Panc1 (cell line): ENCODE data around the gene SLC11A1.

Source experiments
- POLR2AphosphoS5 ChIP-seq: IDR thresholded peaks from 2 replicates; pipeline ENCODE4 v1.6.1; 2012; ENCODE audit warnings: mild to moderate bottlenecking, low read depth, low read length, moderate library complexity
- REST ChIP-seq, 2 experiments: IDR thresholded peaks; 2 replicates each; pipeline ENCODE4 v1.6.1; 2011 to 2012; ENCODE audit warnings: low read depth in 2 of 2, control low read depth in 1 of 2, low read length in 1 of 2, mild to moderate bottlenecking in 1 of 2, moderate library complexity in 1 of 2; ENCODE audit not compliant: insufficient read depth in 1 of 2
- TF ChIP-seq, protein P1 (sequence below): fragments of 450-650 bp; IDR thresholded peaks from 2 replicates; pipeline ENCODE4 v1.5.1; 2017; ENCODE audit warnings: mild to moderate bottlenecking

DNA sequence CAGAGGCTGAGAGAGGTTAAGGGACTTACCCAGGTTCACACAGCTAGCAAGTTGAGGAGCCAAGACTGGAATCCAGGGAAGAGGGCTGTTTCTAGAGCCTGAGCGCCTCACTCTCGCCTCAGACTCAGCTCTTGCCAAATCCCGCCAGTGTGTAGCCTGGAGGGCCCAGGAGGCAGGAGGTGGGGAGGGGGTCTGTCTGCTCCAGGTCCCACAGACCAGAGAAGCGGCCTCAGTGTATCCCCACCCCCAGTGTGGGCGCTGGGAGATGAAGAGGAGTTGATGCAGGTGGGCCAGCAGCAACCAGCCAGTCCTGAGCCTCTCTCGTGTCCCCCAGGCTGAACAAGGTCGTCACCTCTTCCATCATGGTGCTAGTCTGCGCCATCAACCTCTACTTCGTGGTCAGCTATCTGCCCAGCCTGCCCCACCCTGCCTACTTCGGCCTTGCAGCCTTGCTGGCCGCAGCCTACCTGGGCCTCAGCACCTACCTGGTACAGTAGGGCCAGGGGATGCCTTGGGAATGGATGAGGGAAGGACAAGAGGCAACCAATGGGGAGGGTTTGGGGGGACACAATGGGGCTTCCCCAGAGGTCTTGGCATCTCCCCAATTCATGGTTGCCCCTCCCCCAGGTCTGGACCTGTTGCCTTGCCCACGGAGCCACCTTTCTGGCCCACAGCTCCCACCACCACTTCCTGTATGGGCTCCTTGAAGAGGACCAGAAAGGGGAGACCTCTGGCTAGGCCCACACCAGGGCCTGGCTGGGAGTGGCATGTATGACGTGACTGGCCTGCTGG lies 12.4 kb downstream of the SLC11A1 start:
- TF ChIP-seq, protein P1, sequence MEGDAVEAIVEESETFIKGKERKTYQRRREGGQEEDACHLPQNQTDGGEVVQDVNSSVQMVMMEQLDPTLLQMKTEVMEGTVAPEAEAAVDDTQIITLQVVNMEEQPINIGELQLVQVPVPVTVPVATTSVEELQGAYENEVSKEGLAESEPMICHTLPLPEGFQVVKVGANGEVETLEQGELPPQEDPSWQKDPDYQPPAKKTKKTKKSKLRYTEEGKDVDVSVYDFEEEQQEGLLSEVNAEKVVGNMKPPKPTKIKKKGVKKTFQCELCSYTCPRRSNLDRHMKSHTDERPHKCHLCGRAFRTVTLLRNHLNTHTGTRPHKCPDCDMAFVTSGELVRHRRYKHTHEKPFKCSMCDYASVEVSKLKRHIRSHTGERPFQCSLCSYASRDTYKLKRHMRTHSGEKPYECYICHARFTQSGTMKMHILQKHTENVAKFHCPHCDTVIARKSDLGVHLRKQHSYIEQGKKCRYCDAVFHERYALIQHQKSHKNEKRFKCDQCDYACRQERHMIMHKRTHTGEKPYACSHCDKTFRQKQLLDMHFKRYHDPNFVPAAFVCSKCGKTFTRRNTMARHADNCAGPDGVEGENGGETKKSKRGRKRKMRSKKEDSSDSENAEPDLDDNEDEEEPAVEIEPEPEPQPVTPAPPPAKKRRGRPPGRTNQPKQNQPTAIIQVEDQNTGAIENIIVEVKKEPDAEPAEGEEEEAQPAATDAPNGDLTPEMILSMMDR: no peak
- TF ChIP-seq POLR2AphosphoS5 (no peak), REST (IDR thresholded peaks at IDR 0.05; ENCODE audit: insufficient read depth in 1 of 2, low read depth in 2 of 2, low read length in 1 of 2) (no peak)
